Neuronal stem cell (in vitro differentiated cells): ENCODE measurements around the gene PAK5.

ENCODE experiments used
- DNase-seq: peaks from one replicate; pipeline ENCODE4 v3.0.0-alpha.2; 2013; ENCODE audit warnings: low spot score
- H2AFZ ChIP-seq: one replicate; pipeline ENCODE4 v1.6.1; 2013; ENCODE audit warnings: mild to moderate bottlenecking, low read length, inconsistent platforms
- H2AK5ac ChIP-seq: 2 replicates; pipeline ENCODE4 v1.6.1; 2013; ENCODE audit warnings: low read depth, mild to moderate bottlenecking, inconsistent platforms, low read length, moderate library complexity, mixed read lengths
- H2BK120ac ChIP-seq: 2 replicates; pipeline ENCODE4 v1.6.1; 2013; ENCODE audit warnings: low read depth, mild to moderate bottlenecking, inconsistent platforms, low read length, moderate library complexity, mixed read lengths
- H2BK12ac ChIP-seq: one replicate; pipeline ENCODE4 v1.6.1; 2013; ENCODE audit warnings: low read length, inconsistent platforms
- H2BK15ac ChIP-seq: 2 replicates; pipeline ENCODE4 v1.6.1; 2013; ENCODE audit warnings: mild to moderate bottlenecking, low read length, inconsistent platforms, mixed read lengths
- H2BK5ac ChIP-seq: one replicate; pipeline ENCODE4 v1.6.1; 2013; ENCODE audit warnings: inconsistent platforms, mild to moderate bottlenecking, low read length, moderate library complexity
- H3K14ac ChIP-seq: one replicate; pipeline ENCODE4 v1.6.1; 2013; ENCODE audit warnings: low read length, inconsistent platforms
- H3K18ac ChIP-seq: 2 replicates; pipeline ENCODE4 v1.6.1; 2013; ENCODE audit warnings: low read length, inconsistent platforms
- H3K23ac ChIP-seq: 2 replicates; pipeline ENCODE4 v1.6.1; 2013; ENCODE audit warnings: low read depth, mild to moderate bottlenecking, mixed read lengths, low read length, inconsistent platforms; ENCODE audit not compliant: poor library complexity
- H3K27ac ChIP-seq: replicated peaks from 3 replicates; pipeline ENCODE4 v1.5.1; 2013; ENCODE audit warnings: low read length, inconsistent platforms
- H3K27me3 ChIP-seq, 3 experiments: 2 replicates each; pipeline ENCODE4 v1.6.1; 2013; ENCODE audit warnings: low read length in 3 of 3, mild to moderate bottlenecking in 2 of 3, inconsistent platforms in 1 of 3, low read depth in 1 of 3, mixed read lengths in 1 of 3, moderate library complexity in 1 of 3; ENCODE audit not compliant: control insufficient read depth in 3 of 3, insufficient read depth in 3 of 3
- H3K36me3 ChIP-seq, 2 donors: replicated peaks in 1 of 2; 2 replicates each; pipeline ENCODE4 v1.6.1; 2013; ENCODE audit warnings: low read length in 2 of 2; ENCODE audit not compliant: control insufficient read depth in 2 of 2, insufficient read depth in 2 of 2
- H3K4ac ChIP-seq: 2 replicates; pipeline ENCODE4 v1.6.1; 2013; ENCODE audit warnings: inconsistent platforms, mild to moderate bottlenecking, low read length, moderate library complexity
- H3K4me1 ChIP-seq, 2 donors: 1 replicate in 1 of 2; 2 replicates in 1 of 2; pipeline ENCODE4 v1.6.1; 2013; ENCODE audit warnings: low read length in 2 of 2, low read depth in 1 of 2; ENCODE audit not compliant: control insufficient read depth in 2 of 2, insufficient read depth in 1 of 2
- H3K4me2 ChIP-seq: one replicate; pipeline ENCODE4 v1.6.1; 2013; ENCODE audit warnings: mild to moderate bottlenecking, low read length, inconsistent platforms; ENCODE audit not compliant: insufficient read depth, poor library complexity, severe bottlenecking
- H3K4me3 ChIP-seq, 2 donors: 2 replicates each; pipeline ENCODE4 v1.5.1; 2013; ENCODE audit warnings: low read length in 2 of 2, mild to moderate bottlenecking in 2 of 2, inconsistent platforms in 1 of 2, moderate library complexity in 1 of 2
- H3K79me1 ChIP-seq: one replicate; pipeline ENCODE4 v1.6.1; 2013; ENCODE audit warnings: low read depth, mild to moderate bottlenecking, inconsistent platforms, low read length, moderate library complexity
- H3K9ac ChIP-seq: one replicate; pipeline ENCODE4 v1.6.1; 2013; ENCODE audit warnings: mild to moderate bottlenecking, low read depth, low read length, inconsistent platforms; ENCODE audit not compliant: poor library complexity
- H3K9me3 ChIP-seq, 2 donors: replicated peaks in 1 of 2; 2 replicates each; pipeline versions ENCODE3 to v1.6.1; 2013; ENCODE audit warnings: low read length in 2 of 2, mild to moderate bottlenecking in 2 of 2, inconsistent platforms in 1 of 2, low read depth in 1 of 2, mixed read lengths in 1 of 2, moderate library complexity in 1 of 2; ENCODE audit not compliant: control insufficient read depth in 2 of 2, insufficient read depth in 1 of 2
- H4K8ac ChIP-seq: one replicate; pipeline ENCODE4 v1.6.1; 2013; ENCODE audit warnings: low read depth, mild to moderate bottlenecking, inconsistent platforms, low read length, moderate library complexity
- H4K91ac ChIP-seq: one replicate; pipeline ENCODE4 v1.6.1; 2013; ENCODE audit warnings: low read length, low read depth, mild to moderate bottlenecking, inconsistent platforms; ENCODE audit not compliant: poor library complexity
- WGBS, 2 donors: extraction: QIAGEN DNeasy Blood & Tissue Kit; methylation state at CpG; one replicate each; pipeline ENCODE4 v1.1.7; 2013; ENCODE audit warnings: missing lambda C conversion rate in 2 of 2, mixed read lengths in 1 of 2; ENCODE audit not compliant: insufficient read length in 2 of 2, insufficient replicate concordance in 1 of 2; ENCODE audit errors: extremely low coverage in 2 of 2; 5-methylcytosine and 5-hydroxymethylcytosine counted together

The PAK5 gene

GRCh38 chr20:9677100-9677623, 161.7 kb downstream of the PAK5 start:
- no peak overlapping the region for H3K23ac ChIP-seq
- H3K18ac ChIP-seq = no peak overlapping the region
- H3K27ac ChIP-seq = no peak overlapping the region
- no peak overlapping the region for H3K4me3 ChIP-seq
- no peak overlapping the region for H2BK5ac ChIP-seq
- H3K27me3 ChIP-seq = no peaks in the 10 kb centered on the region
- H3K4me2 ChIP-seq = no peak overlapping the region
- no peaks in the 10 kb centered on the region for H3K4me1 ChIP-seq
- H3K36me3 ChIP-seq = no peaks in the 10 kb centered on the region
- no peak overlapping the region for H4K8ac ChIP-seq
- no peak overlapping the region for H2BK15ac ChIP-seq
- no peak overlapping the region for H2BK12ac ChIP-seq
- H2AFZ ChIP-seq = no peak overlapping the region
- H3K79me1 ChIP-seq = no peaks in the 10 kb centered on the region
- no peak overlapping the region for H2AK5ac ChIP-seq
- H3K9me3 ChIP-seq = no peaks in the 10 kb centered on the region
- no CpG with 5 or more reads among the region's 3 CpGs for WGBS, 2 donors
- no peak overlapping the region for H3K9ac ChIP-seq
- no peak overlapping the region for H3K4ac ChIP-seq
- no peak for DNase-seq
- H2BK120ac ChIP-seq = no peak overlapping the region
- no peak overlapping the region for H4K91ac ChIP-seq
- no peak overlapping the region for H3K14ac ChIP-seq

- Histone ChIP-seq H2BK5ac (no peak overlapping the region), H3K4me2 (no peak overlapping the region), H3K14ac (no peak overlapping the region), H3K18ac (no peak overlapping the region), H3K36me3 (no peaks in the 10 kb centered on the region), H4K91ac (no peak overlapping the region), H3K27ac (no peak overlapping the region), H2BK15ac (no peak overlapping the region), H3K4me3 (no peak overlapping the region), H3K4me1 (no peaks in the 10 kb centered on the region), H2BK12ac (no peak overlapping the region), H2AFZ (no peak overlapping the region), H3K9ac (no peak overlapping the region), H3K27me3 (no peaks in the 10 kb centered on the region), H2BK120ac (no peak overlapping the region), H3K9me3 (no peaks in the 10 kb centered on the region), H4K8ac (no peak overlapping the region), H3K4ac (no peak overlapping the region), H3K79me1 (peaks cover 2% of the 10 kb centered on the region), H2AK5ac (no peak overlapping the region), H3K23ac (no peak overlapping the region)
- DNase-seq = no peak
Observed at GRCh38 chr20:9672981-9673380, 165.9 kb downstream of the PAK5 start.

- Histone ChIP-seq H3K4me1 (no peaks in the 10 kb centered on the region), H3K4me3 (no peak overlapping the region), H4K8ac (no peak overlapping the region), H3K23ac (no peak overlapping the region), H3K4ac (no peak overlapping the region), H3K27me3 (no peaks in the 10 kb centered on the region), H3K9me3 (no peaks in the 10 kb centered on the region), H3K18ac (no peak overlapping the region), H4K91ac (no peak overlapping the region), H3K14ac (no peak overlapping the region), H2BK5ac (no peak overlapping the region), H3K79me1 (peaks cover 2% of the 10 kb centered on the region), H2AFZ (no peak overlapping the region), H2BK120ac (no peak overlapping the region), H3K9ac (no peak overlapping the region), H2BK15ac (no peak overlapping the region), H3K27ac (no peak overlapping the region), H2BK12ac (no peak overlapping the region), H2AK5ac (no peak overlapping the region), H3K4me2 (no peak overlapping the region), H3K36me3 (no peaks in the 10 kb centered on the region)
- no CpG with 5 or more reads among the region's 2 CpGs for WGBS, 2 donors
- no peak for DNase-seq
Observed at GRCh38 chr20:9672027-9672426, 166.8 kb downstream of the PAK5 start.

- peaks cover 2% of the 10 kb centered on the region for H3K79me1 ChIP-seq
- no peak overlapping the region for H3K23ac ChIP-seq
- no peak overlapping the region for H2AK5ac ChIP-seq
- H2BK12ac ChIP-seq = no peak overlapping the region
- H2AFZ ChIP-seq = no peak overlapping the region
- H3K27ac ChIP-seq = no peak overlapping the region
- H3K14ac ChIP-seq = no peak overlapping the region
- no peak for DNase-seq
- no peak overlapping the region for H3K4me2 ChIP-seq
- no peak overlapping the region for H2BK15ac ChIP-seq
- no peak overlapping the region for H3K4me3 ChIP-seq
- H2BK5ac ChIP-seq = no peak overlapping the region
- H4K91ac ChIP-seq = no peak overlapping the region
- H3K9ac ChIP-seq = no peak overlapping the region
- no peaks in the 10 kb centered on the region for H3K9me3 ChIP-seq
- H2BK120ac ChIP-seq = no peak overlapping the region
- no CpG with 5 or more reads among the region's 4 CpGs for WGBS, 2 donors
- H3K18ac ChIP-seq = no peak overlapping the region
- H4K8ac ChIP-seq = no peak overlapping the region
- no peaks in the 10 kb centered on the region for H3K4me1 ChIP-seq
- no peaks in the 10 kb centered on the region for H3K27me3 ChIP-seq
- no peak overlapping the region for H3K4ac ChIP-seq
- no peaks in the 10 kb centered on the region for H3K36me3 ChIP-seq
Observed at GRCh38 chr20:9668381-9668780, 170.5 kb downstream of the PAK5 start.
